CD14-positive monocyte (primary cell): ENCODE measurements around the gene PPP2R3A. TPM values are rescaled to one million over a fixed set of nuclear protein-coding genes. Genes with fewer than 3 reads are reported as not detected.
A peak's percentile ranks its signal among the peaks of the same experiment; 100 is the strongest.

Experiments used
- DNase-seq, 3 donors: peaks; one replicate each; pipeline ENCODE4 v3.0.0-alpha.2; 2011 to 2022
- H2AFZ ChIP-seq: 2 replicates; pipeline ENCODE4 v1.6.0; 2012; ENCODE audit warnings: mild to moderate bottlenecking, low read depth, low read length, inconsistent platforms; ENCODE audit not compliant: insufficient read depth, poor library complexity, severe bottlenecking
- H3K27ac ChIP-seq, 2 donors: 1 replicate in 1 of 2; 2 replicates in 1 of 2; pipeline ENCODE4 v1.5.1; 2012 to 2013; ENCODE audit warnings: low read length in 2 of 2, control low read depth in 1 of 2, inconsistent platforms in 1 of 2, low read depth in 1 of 2, mild to moderate bottlenecking in 1 of 2
- H3K27me3 ChIP-seq, 2 donors: one replicate each; pipeline versions ENCODE4 v1.6.0 to v1.6.1; 2011 to 2013; ENCODE audit warnings: low read length in 2 of 2; ENCODE audit not compliant: control insufficient read depth in 2 of 2, insufficient read depth in 2 of 2
- H3K36me3 ChIP-seq, 2 donors: replicated peaks in 1 of 2; 1 replicate in 1 of 2; 2 replicates in 1 of 2; pipeline versions ENCODE4 v1.5.1 to v1.6.1; 2012 to 2013; ENCODE audit warnings: low read length in 2 of 2, control low read depth in 1 of 2, inconsistent platforms in 1 of 2, mild to moderate bottlenecking in 1 of 2; ENCODE audit not compliant: insufficient read depth in 2 of 2, control insufficient read depth in 1 of 2
- H3K4me1 ChIP-seq, 2 donors: 1 replicate in 1 of 2; 2 replicates in 1 of 2; pipeline versions ENCODE4 v1.5.1 to v1.6.1; 2012 to 2013; ENCODE audit warnings: low read length in 2 of 2, control low read depth in 1 of 2, inconsistent platforms in 1 of 2, mild to moderate bottlenecking in 1 of 2, moderate library complexity in 1 of 2; ENCODE audit not compliant: insufficient read depth in 2 of 2, control insufficient read depth in 1 of 2
- H3K4me2 ChIP-seq: replicated peaks from 2 replicates; pipeline ENCODE3; 2012; ENCODE audit warnings: low read length, moderate library complexity, mild to moderate bottlenecking; ENCODE audit not compliant: poor library complexity, severe bottlenecking; ENCODE audit errors: extremely low read depth
- H3K4me3 ChIP-seq, 3 experiments: fragments of 200-600 bp in 1 of 3; sonication (generic) in 1 of 3; replicated peaks in 1 of 3; 1 replicate in 2 of 3; 2 replicates in 1 of 3; pipeline ENCODE4 v1.5.1; 2011 to 2013; ENCODE audit warnings: low read length in 3 of 3, mild to moderate bottlenecking in 3 of 3, control low read depth in 2 of 3, low read depth in 2 of 3, inconsistent platforms in 1 of 3, moderate library complexity in 1 of 3
- H3K79me2 ChIP-seq: 2 replicates; pipeline ENCODE4 v1.6.0; 2012; ENCODE audit warnings: mild to moderate bottlenecking, control low read depth, inconsistent platforms, low read length, moderate library complexity; ENCODE audit not compliant: insufficient read depth
- H3K9ac ChIP-seq: 2 replicates; pipeline ENCODE4 v1.6.0; 2017; ENCODE audit warnings: low read length, mild to moderate bottlenecking; ENCODE audit not compliant: insufficient read depth, poor library complexity, severe bottlenecking
- H3K9me3 ChIP-seq, 2 donors: replicated peaks in 1 of 2; 1 replicate in 1 of 2; 2 replicates in 1 of 2; pipeline versions ENCODE4 v1.5.1 to v1.6.1; 2012 to 2013; ENCODE audit warnings: low read length in 2 of 2, control low read depth in 1 of 2; ENCODE audit not compliant: control insufficient read depth in 1 of 2, insufficient read depth in 1 of 2
- H4K20me1 ChIP-seq: 2 replicates; pipeline ENCODE4 v1.6.0; 2012; ENCODE audit warnings: mild to moderate bottlenecking, low read length, control low read depth, moderate library complexity; ENCODE audit not compliant: insufficient read depth
- H3K27ac Mint-ChIP-seq, 7 donors: one replicate each; pipeline ENCODE4 v1.8.0; 2020; ENCODE audit warnings: mild to moderate bottlenecking in 7 of 7, mixed read lengths in 7 of 7, moderate library complexity in 6 of 7, inconsistent platforms in 2 of 7
- H3K27me3 Mint-ChIP-seq, 3 donors: one replicate each; pipeline ENCODE4 v1.8.0; 2021 to 2022; ENCODE audit warnings: low read depth in 3 of 3, mild to moderate bottlenecking in 3 of 3, mixed read lengths in 3 of 3, moderate library complexity in 3 of 3, inconsistent platforms in 1 of 3
- H3K36me3 Mint-ChIP-seq, 2 donors: one replicate each; pipeline ENCODE4 v1.8.0; 2020; ENCODE audit warnings: mixed read lengths in 2 of 2, inconsistent platforms in 1 of 2, mild to moderate bottlenecking in 1 of 2
- H3K4me1 Mint-ChIP-seq: one replicate; pipeline ENCODE4 v1.8.0; 2020; ENCODE audit warnings: mild to moderate bottlenecking, mixed read lengths
- H3K4me3 Mint-ChIP-seq, 2 donors: one replicate each; pipeline ENCODE4 v1.8.0; 2020; ENCODE audit warnings: mild to moderate bottlenecking in 2 of 2, mixed read lengths in 2 of 2, moderate library complexity in 1 of 2
- H3K9me3 Mint-ChIP-seq, 7 donors: one replicate each; pipeline ENCODE4 v1.8.0; 2020 to 2022; ENCODE audit warnings: mixed read lengths in 7 of 7, mild to moderate bottlenecking in 6 of 7, moderate library complexity in 6 of 7, inconsistent platforms in 2 of 7
- CTCF ChIP-seq: fragments of 200-600 bp; IDR thresholded peaks from one replicate; pipeline ENCODE4 v1.8.0; 2022; ENCODE audit warnings: antibody characterized with exemption, mild to moderate bottlenecking
- WGBS: methylation state at CpG from one replicate; pipeline ENCODE4 v1.1.5; 2013; ENCODE audit warnings: missing lambda C conversion rate; ENCODE audit not compliant: insufficient coverage; 5-methylcytosine and 5-hydroxymethylcytosine counted together
- intact Hi-C, 2 donors: fragments of 100-400 bp; cut with micrococcal nuclease; formaldehyde crosslinking; loops; one replicate each; pipeline versions ENCODE4 v1.15.0 to v1.15.1; 2023
- polyA minus RNA-seq: library from RNA; depleted of rRNA, polyadenylated mRNA; stranded (reverse); fragments of >200 nt; gene quantifications from 2 replicates; pipeline ENCODE4 v1.2.3, GENCODE V29; 2012
- polyA plus RNA-seq, 3 donors: library from polyadenylated mRNA; depleted of rRNA in 1 of 3; unstranded in 2 of 3; stranded (reverse) in 1 of 3; fragments of 300-500 nt in 2 of 3; fragments of >200 nt in 1 of 3; fragmentation: Illumina TruSeq in 2 of 3; gene quantifications; 1 replicate in 2 of 3; 2 replicates in 1 of 3; pipeline ENCODE4 v1.2.3, GENCODE V29; 2012 to 2021
- total RNA-seq, 12 experiments: library from RNA in 1 of 12; stranded (reverse) in 1 of 12; fragments of 120-200 nt in 1 of 12; gene quantifications; one replicate each; pipeline ENCODE4 v1.2.4 and lab custom pipeline; 2013 to 2026; ENCODE audit warnings: mixed read lengths in 6 of 12, inconsistent platforms in 1 of 12

The PPP2R3A gene
- total RNA-seq (2013): 0.42 TPM
- polyA plus RNA-seq: under 1 TPM; 0.09 to 0.15 (median 0.10) TPM
- 0.55 and 1.1 TPM in 2 replicates for polyA minus RNA-seq
- 1.6 to 8.7 (median 2.6) reads per million in 11 experiments for total RNA-seq (lab: John Stamatoyannopoulos, UW)

- no peaks in the 10 kb centered on the region for H3K79me2 ChIP-seq
- peak within 1 kb of the TSS; percentile 77 for H2AFZ ChIP-seq
- H3K27ac ChIP-seq: no peak within 1 kb of the TSS
- H4K20me1 ChIP-seq: no peaks in the 10 kb centered on the region
- Mint-ChIP-seq H3K4me3 (peak within 1 kb of the TSS; percentile 78 to 89), H3K36me3 (peaks cover 0 to 3% of the 10 kb centered on the region in 2 donors), H3K9me3 (peaks cover 0 to 12% (median 5%) of the 10 kb centered on the region in 7 donors), H3K27me3 (peaks cover 21 to 32% (median 22%) of the 10 kb centered on the region in 3 donors), H3K27ac (peak within 1 kb of the TSS in 1 of 7 donors; percentile 51), H3K4me1 (peaks cover 12% of the 10 kb centered on the region)
- H3K9me3 ChIP-seq: peaks cover 0 to 6% of the 10 kb centered on the region in 2 donors
- peak; percentile 23 to 52 (median 27) for DNase-seq
- intact Hi-C loops: no loop called here
- no peak for TF ChIP-seq CTCF
- peak within 1 kb of the TSS; percentile 91 for H3K4me2 ChIP-seq
- H3K27me3 ChIP-seq: peaks cover 18 to 28% of the 10 kb centered on the region in 2 donors
- no peaks in the 10 kb centered on the region for H3K36me3 ChIP-seq
- H3K4me1 ChIP-seq: peaks cover 7 to 11% of the 10 kb centered on the region in 2 donors
- WGBS: under 1% methylated on average over 63 of the region's 83 CpGs
- H3K4me3 ChIP-seq: peak within 1 kb of the TSS; percentile 54 to 79 (median 69)
- peak within 1 kb of the TSS; percentile 63 for H3K9ac ChIP-seq
Measured at GRCh38 chr3:135965506-135966270, at the start of gene PPP2R3A. Gene PPP2R3A, plus strand, starts transcription at chr3:135965728. Its CDS starts 35,771 bp downstream, at chr3:136001499.

GRCh38 chr3:135916310-135916709, 49.2 kb upstream of the PPP2R3A start:
- Mint-ChIP-seq H3K27ac (no peak overlapping the region), H3K27me3 (peaks cover 0 to 3% (median 2%) of the 10 kb centered on the region in 3 donors), H3K9me3 (no peaks in the 10 kb centered on the region), H3K4me1 (no peaks in the 10 kb centered on the region), H3K4me3 (no peak overlapping the region), H3K36me3 (no peaks in the 10 kb centered on the region)
- no peaks in the 10 kb centered on the region for H4K20me1 ChIP-seq
- H3K4me2 ChIP-seq: no peak overlapping the region
- H3K36me3 ChIP-seq: no peaks in the 10 kb centered on the region
- no peak overlapping the region for H3K27ac ChIP-seq
- WGBS: no CpG with 5 or more reads among the region's 4 CpGs
- intact Hi-C loops: no loop called here
- DNase-seq: no peak
- H3K4me3 ChIP-seq: no peak overlapping the region
- H3K27me3 ChIP-seq: no peaks in the 10 kb centered on the region
- no peaks in the 10 kb centered on the region for H3K9me3 ChIP-seq
- H3K79me2 ChIP-seq: no peaks in the 10 kb centered on the region
- no peak overlapping the region for H3K9ac ChIP-seq
- no peak for TF ChIP-seq CTCF
- no peaks in the 10 kb centered on the region for H3K4me1 ChIP-seq
- no peak overlapping the region for H2AFZ ChIP-seq
